NCI-H510A (cell line): ENCODE measurements around the gene DHFR2.
"Not testable (repeated sequence)": the region's sequence is repeated elsewhere in the genome, so short reads cannot be mapped to it uniquely, and the experiment has no call there.

Source experiments
- DNase-seq: peaks from one replicate; lab custom pipeline; 2025; lab: John Stamatoyannopoulos, UW

Gene DHFR2

DNA sequence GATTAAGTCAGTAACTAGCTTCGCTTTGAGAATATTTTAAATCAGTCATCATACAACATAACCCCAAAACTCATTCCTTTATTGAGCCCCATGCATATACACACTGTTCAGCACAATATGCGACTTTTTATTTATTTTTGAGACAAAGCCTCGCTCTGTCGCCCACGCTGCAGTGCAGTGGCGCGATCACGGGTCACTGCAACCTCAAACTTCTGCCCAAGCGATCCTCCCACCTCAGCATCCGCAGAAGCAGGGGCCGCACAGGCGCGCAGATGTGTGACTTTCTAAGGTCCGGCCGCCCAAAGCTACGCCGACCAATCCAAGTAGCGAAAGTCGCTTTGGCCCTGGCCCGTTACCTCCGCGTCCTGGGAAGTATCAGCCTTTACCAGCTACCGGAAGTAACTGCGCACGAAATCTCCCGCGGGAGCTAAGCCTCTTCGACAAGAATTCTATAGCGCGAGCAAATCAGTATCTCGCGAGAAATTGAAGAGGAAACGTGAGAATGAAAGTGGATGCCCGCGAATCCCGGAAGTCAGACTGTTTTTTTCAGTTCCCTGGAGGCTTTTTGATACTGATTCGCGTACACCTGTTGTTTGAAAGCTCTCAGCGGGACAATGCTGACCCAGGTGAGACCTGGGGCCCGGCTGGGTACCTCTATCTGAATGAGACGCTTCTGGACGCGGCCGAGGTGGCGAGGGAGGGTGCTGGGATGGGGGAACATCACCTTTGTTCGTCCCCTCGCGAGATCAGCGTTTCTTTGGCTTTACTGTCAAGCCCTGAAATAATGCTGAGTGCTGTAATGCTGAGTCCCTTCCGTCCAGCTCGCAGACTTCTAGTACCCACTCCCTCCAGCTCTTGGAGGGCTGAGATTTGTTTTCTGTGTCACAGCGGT, at the start of gene DHFR2, which contains the start of gene NSUN3:
TSS of gene DHFR2 (minus strand) at position 404 of the 892 bp plus-strand sequence. CDS start 1,405 bp downstream, outside the sequence.
TSS of gene NSUN3 (plus strand) at position 549 of the 892 bp plus-strand sequence. CDS start at position 615, 66 bp downstream.
- DNase-seq: peak; percentile 72

- no peak for DNase-seq
These were observed 48.1 kb upstream of the DHFR2 start for GRCh38 chr3:94110854-94111253.

DNA sequence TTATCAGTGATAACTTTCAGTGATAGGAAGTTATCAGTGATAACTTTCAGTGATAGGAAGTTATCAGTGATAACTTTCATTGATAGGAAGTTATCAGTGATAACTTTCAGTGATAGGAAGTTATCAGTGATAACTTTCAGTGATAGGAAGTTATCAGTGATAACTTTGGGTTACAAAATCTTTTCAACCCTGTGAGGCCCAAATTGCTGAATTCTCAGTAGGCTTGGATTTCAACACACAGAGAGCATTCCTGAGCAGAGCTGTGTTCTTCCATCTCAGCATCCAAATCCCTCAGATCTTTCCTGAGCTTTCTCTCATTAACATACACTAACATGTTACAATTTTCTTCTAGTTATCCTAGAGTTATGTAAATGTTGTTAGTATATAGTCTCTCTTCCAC, 47.5 kb upstream of the DHFR2 start:
- DNase-seq: not testable (repeated sequence)

DNA sequence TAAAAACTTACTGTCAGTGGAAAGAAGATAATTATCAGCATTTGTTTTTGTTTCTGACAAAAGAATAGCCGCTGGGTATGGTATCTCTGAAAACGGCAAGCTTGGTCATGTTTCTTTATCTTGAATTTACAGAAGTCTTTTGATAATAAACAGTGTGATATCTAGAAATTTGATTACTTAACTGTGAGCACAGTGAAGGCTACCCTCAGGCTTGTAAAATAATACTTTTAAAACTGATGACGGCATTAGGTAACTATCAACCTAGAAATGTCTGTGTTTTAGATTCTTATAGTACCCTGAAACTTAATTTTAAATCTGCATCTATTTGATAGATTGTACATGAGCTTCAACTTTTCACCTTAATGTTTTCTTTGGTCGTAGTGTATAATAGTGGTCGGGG, 43.6 kb upstream of the DHFR2 start:
- no peak for DNase-seq

GRCh38 chr3:94101860-94102259, 39.1 kb upstream of the DHFR2 start:
- no peak for DNase-seq

GRCh38 chr3:94099311-94099710, 36.6 kb upstream of the DHFR2 start:
- no peak for DNase-seq

DNA sequence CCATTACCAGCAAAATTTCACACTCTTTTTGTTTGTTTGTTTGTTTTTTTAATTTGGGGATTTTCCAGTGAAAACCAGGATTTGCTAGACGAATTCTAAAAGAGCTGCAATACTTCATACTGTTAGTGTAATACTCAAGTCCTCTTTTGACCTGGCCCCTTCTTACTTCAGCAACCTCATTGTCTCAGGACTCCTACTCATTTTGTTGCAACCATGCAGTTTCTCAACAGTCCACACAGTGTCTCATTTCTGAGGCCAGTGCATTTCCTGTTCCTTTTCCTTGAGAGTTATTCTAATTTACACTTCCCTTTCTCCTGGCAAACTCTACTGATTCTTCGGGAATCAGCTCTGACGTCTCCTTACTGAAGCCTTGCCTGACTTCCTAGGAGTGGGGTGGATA, 35.7 kb upstream of the DHFR2 start:
- DNase-seq: no peak

DNA sequence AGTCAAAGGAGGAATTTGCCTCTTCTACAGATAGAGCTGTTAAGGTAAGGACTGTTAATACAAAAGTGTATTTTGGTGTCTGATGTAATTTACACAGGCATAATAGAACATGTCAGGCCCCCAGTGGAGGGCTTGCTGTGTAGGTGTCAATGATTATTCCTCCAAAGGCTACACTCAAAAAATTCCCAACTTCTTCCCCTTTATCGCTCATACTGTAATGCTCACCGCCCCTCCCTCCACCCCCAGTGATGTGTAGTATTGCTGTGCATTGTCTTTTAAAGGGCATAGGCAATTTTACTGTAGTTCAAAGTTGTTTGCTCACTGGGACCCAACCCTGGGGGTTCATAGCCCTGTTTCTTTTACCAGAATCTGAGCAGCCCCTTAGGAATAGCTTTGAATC, 32.4 kb upstream of the DHFR2 start:
- no peak for DNase-seq

DNA sequence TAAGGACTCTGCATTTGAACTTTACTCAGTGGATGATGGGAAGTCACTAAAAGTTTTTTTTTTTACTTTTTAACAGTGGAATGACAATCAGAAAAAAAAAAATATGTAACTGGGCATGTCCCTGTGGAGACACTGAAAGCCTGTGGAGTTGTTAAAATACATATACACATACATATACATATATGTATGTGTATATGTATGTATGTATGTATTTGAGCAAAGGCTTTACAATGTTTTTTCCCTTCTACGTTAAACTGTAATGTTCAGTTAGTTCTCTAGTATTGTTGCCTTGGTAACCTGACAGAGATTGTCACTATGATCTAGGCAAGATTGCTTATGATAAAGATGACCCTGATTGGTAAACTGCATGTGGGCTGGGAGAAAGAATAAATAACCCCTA, 30.4 kb upstream of the DHFR2 start:
- DNase-seq: no peak

DNA sequence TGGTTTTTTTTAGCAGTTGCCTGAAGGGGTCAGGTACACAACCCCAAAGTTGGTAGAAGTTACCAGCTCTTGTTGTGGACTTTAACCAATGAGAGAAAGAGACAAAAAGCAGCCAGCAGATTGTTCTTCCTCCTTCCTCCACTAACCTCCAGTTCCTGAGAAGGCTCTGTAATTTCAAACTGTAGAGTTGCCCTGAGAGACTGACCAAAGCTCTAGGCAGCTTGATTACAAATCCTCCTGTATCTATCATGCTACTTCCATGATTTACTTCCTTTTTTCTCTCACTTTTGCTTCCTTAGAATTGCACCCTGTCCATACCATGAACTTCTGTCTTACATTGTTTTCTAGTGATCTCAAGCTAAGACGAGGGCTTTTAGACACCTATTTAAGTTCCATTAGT, 29.4 kb upstream of the DHFR2 start:
- no peak for DNase-seq

- no peak for DNase-seq
These were observed 26.4 kb upstream of the DHFR2 start for GRCh38 chr3:94089126-94089525.

- no peak for DNase-seq
These were observed 20.5 kb upstream of the DHFR2 start for GRCh38 chr3:94083261-94083660.

- no peak for DNase-seq
These were observed 19.7 kb upstream of the DHFR2 start for GRCh38 chr3:94082391-94082937.

GRCh38 chr3:94081884-94082283, 19.2 kb upstream of the DHFR2 start:
- no peak for DNase-seq

DNA sequence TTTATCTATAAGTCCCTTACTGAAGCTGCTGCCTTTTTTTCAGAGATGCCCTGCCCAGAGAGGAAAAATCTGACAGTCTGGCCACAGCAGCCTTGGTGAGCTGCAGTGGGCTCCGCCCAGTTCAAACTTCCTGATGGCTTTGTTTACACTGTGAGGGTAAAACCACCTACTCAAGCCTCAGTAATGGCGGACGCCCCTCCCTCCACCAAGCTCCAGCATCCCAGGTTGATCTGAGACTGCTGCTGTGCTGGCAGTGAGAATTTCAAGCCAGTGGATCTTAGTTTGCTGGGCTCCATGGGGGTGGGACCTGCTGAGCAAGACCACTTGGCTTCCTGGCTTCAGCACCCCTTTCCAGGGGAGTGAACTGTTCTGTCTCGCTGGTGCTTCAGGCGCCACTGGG, 17.8 kb upstream of the DHFR2 start:
- DNase-seq: not testable (repeated sequence)

GRCh38 chr3:94076055-94076454, 13.3 kb upstream of the DHFR2 start:
- DNase-seq: no peak

- DNase-seq: no peak
These were observed 9.1 kb upstream of the DHFR2 start for GRCh38 chr3:94071713-94072284.

GRCh38 chr3:94070341-94070911, 7.7 kb upstream of the DHFR2 start:
- DNase-seq: no peak

GRCh38 chr3:94069194-94069813, 6.6 kb upstream of the DHFR2 start:
- no peak for DNase-seq

DNA sequence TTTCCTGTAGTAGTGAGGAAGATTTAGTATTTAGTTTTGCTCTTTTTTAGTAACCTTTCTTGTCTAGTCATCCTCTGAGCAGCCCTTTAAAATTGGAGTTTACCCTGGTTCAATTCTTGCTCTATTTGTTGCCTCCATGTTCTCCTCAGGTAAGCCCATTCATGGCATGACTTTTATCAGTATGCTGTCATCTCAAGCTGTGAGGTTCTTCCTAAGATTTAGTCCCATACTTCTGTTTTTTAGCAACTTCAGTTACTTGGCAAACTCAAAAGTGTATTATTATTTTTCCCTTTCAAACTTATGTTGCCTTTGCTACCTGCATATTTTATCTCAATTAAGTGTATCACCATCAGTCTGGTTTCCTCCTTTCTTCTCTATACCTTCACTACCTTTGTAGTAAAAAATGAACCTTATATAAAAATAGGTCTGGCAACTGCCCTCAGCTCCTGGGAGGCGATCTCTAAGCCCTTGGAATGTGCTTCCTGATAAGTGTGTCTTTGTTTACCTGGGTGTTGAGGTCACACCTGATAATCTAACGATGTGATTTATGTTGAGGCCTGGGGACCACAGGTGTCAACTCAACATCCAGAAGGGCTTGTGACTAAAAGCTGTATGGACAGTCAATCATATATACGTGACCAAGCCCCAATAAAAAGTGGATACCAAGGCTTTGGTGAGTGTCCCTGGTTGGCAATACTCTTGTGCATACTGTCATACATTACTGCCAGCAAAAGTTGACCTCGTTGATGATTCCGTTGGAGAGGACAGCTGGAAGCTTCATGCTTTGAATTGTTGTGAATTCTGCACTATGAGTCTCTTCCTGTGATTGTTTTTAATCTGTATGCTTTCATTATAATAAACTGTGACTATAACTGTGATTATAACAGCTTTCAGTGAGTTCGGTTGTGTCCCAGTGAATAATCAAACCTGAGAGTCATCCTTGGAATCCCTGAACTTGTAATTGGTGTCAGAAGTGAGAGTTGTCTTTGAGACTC, 4.1 kb upstream of the DHFR2 start:
- no peak for DNase-seq
